GM18519 (cell line): ENCODE data around the gene IFNB1.

Experiments
- ATAC-seq: cut with Tn5 transposase; IDR thresholded peaks from one replicate; pipeline ENCODE4 v1.9.1; 2021; ENCODE audit warnings: mild to moderate bottlenecking, moderate library complexity; ENCODE audit not compliant: unreplicated experiment, low FRiP score

The IFNB1 gene

DNA sequence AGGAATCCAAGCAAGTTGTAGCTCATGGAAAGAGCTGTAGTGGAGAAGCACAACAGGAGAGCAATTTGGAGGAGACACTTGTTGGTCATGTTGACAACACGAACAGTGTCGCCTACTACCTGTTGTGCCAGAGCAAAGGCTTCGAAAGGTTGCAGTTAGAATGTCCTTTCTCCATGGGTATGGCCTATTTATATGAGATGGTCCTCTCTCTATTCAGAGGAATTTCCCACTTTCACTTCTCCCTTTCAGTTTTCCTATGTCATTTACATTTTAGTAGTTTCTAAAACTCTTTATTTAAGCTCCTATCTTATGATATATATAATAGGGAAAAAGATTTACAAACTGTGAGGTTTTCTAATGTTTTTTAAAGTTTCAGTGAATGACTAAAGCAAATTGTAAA is at the start of gene IFNB1:
IFNB1 (minus strand) TSS at position 162 of the 400 bp plus-strand sequence; CDS start at position 89, 73 bp downstream.
- ATAC-seq = no peak

DNA sequence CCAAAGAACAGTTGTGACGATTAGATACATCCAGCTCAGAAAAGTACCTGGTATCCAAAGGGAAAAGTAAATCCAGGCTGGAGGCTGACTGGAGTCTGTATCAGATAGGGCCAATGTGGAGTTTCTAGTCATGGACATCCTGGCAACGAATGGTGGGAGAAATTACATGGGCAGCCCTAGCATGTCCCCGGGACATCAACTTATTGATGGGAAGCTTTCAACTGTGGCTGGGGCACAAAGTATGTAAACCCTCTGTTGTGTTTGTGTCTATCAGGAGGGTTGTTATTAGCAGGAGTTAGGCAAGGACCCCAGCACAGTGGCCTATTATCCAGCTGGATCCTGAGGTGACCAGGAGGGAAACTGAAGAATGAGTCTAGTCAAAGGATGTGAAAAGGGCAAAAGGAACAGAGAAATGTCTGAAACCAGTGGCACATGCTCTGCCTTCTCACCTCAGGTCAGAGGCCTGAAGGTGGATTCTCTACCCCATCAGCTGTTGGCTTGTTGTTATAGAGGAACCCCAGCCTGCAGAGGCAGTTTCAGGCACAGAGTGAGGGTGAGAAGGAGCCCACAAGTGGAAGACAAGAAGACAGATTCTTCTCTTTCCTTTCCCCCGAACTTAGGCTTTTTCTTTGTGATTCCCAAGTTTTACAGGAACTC is 44.0 kb upstream of the IFNB1 start:
- ATAC-seq = peak; percentile 54

- no peak for ATAC-seq
Measured at GRCh38 chr9:21121079-21121478, 43.3 kb upstream of the IFNB1 start.

- ATAC-seq = peak; percentile 33
Measured at GRCh38 chr9:21119093-21119770, 41.5 kb upstream of the IFNB1 start.

- no peak for ATAC-seq
Measured at GRCh38 chr9:21114311-21114710, 36.6 kb upstream of the IFNB1 start.

- peak; percentile 86 for ATAC-seq
Measured at GRCh38 chr9:21110708-21111576, 33.2 kb upstream of the IFNB1 start.

DNA sequence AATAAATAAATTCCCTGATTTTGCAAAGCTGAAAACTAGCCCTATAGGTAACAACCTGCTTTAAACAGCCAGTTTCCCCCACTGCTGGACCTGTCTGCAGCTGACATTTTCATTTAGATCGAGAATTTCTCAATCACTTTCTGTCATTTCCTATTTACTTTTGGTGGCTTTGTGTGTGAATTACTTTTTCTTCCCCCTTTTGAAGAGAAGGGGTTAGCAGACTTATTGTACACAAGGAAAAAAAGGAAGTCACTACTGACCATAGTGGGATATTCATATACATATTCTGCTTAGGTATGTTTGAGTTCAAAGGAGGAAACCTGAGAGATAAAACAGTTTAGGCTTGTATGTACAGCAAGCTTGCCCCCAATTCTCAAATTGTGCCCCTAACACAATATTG is 27.0 kb upstream of the IFNB1 start:
- ATAC-seq = no peak

- ATAC-seq = no peak
Measured at GRCh38 chr9:21102305-21102704, 24.6 kb upstream of the IFNB1 start.

DNA sequence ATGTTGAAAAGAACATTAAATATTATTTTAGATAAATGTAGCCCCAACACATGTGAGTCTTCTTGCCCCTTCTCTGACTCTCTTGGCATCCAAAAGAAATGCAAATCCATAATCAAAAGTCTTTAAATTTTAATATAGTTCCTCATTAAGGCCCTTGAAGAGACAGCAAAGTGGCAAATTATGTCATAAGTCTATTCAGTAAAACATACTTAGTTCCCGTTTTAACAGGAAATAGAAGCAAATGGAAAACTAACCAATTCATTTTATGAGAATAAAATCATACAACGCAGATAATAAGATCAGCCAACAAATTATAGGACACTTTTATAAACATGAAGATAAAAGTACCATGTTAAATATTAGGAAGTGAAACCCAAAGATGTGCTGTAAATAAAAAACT is 20.1 kb upstream of the IFNB1 start:
- ATAC-seq = no peak

GRCh38 chr9:21096901-21097255 is 19.1 kb upstream of the IFNB1 start:
- ATAC-seq = no peak

GRCh38 chr9:21096172-21096900 is 18.6 kb upstream of the IFNB1 start:
- ATAC-seq = peak; percentile 60

GRCh38 chr9:21095561-21095960 is 17.8 kb upstream of the IFNB1 start:
- ATAC-seq = no peak

DNA sequence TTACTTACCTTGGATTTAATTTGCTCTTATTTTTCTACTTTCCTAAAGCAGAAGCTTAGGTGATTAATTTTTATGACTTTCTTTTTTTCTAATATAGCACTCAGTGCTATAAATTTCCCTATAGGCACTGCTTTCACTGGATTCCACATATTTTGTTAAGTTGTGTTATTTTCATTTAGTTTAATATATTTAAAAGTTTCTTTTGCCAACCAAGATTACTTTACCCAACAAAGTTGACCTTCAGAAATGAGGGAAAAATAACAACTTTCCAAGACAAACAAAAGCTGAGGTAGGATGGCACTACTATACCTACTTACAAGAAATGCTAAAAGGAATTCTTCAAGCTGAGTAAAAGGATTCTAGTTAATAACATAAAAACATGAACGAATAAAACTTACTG is 8.8 kb upstream of the IFNB1 start:
- no peak for ATAC-seq

GRCh38 chr9:21085005-21085404 is 7.3 kb upstream of the IFNB1 start:
- no peak for ATAC-seq

GRCh38 chr9:21084242-21084850 is 6.6 kb upstream of the IFNB1 start:
- no peak for ATAC-seq

DNA sequence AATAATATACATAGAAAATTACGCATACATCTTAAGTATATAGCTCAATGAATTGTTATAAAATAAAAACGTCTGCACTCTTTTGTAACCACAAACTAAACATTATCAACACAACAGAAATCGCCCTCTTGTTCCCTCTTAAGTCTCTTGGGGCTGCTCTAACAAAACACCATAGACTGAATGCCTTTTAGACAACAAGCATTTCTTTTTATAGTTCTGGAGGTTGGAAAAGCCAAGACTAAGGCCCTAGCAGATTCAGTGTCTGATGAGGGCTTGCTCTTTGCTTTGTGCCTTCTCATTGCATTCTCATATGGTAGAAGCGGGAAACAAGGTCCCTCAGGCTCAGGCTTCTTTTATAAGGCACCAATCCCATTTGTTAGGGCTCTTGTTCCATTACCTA is 4.9 kb upstream of the IFNB1 start:
- no peak for ATAC-seq

GRCh38 chr9:21081999-21082398 is 4.3 kb upstream of the IFNB1 start:
- no peak for ATAC-seq

DNA sequence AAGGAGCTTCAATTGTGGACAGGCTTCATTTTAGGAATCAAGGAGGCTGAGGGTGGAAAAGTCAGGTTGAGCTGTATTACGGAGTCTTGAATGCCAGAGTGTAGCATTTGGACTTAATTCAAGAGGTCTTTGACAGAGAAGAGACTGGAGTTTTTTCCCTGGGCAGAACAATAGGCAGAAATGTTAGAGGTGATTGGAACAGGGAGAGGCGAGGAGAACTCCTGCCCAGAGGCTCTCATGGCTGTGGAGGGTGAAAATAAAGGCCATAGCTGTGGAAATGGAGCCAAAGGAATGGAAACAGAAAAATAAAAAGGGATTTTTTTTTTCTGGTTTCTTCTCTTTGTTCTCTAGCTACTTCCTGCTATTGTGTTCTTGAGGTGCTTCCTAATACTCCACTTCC is 3.7 kb upstream of the IFNB1 start:
- no peak for ATAC-seq

GRCh38 chr9:21080793-21081192 is 3.1 kb upstream of the IFNB1 start:
- ATAC-seq = no peak

DNA sequence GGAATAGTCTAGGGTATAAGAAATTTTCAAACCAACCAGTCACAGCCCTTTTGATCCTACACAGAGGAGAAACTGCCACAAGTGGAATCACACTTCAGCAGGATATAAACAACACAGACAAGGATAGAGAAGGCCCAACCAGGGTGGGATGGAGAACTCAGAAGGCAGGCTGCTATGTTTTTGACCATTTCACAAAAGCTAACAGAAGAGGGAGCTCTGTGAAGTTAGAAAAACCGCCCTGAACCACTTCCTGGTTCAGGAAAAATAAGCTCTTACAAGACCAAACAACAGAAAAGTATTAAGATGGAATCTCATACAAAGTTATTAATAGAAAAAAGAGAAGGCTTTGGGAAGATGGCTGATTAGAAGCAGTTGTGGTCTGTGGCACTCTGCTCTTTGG is 960 bp upstream of the IFNB1 start:
- ATAC-seq = no peak
